K562 (cell line): Measurements from ENCODE around the gene B3GAT3. TPM values are rescaled to one million over a fixed set of nuclear protein-coding genes. Genes with fewer than 3 reads are reported as not detected.

Source experiments
- ATAC-seq: fragments of 200-7000 bp; cut with Tn5 transposase; 3 replicates; pipeline ENCODE4 v1.9.1; 2020; ENCODE audit warnings: moderate library complexity
- Bru-seq: library from RNA; stranded (reverse); fragments of 400-500 nt; gene quantifications from one replicate; lab custom pipeline; 2021; lab: Mats Ljungman, UMichigan
- BruChase-seq, 2 experiments: library from RNA; stranded (reverse); fragments of 400-500 nt; gene quantifications; one replicate each; lab custom pipeline; 2021; lab: Mats Ljungman, UMichigan
- BruUV-seq: library from RNA; stranded (reverse); fragments of 400-500 nt; replicated peaks from 2 replicates; lab custom pipeline; 2021; lab: Mats Ljungman, UMichigan
- CTCF ChIA-PET: fragments of 300-600 bp; formaldehyde crosslinking; extraction: SDS; loops from one replicate; lab custom pipeline; 2021; ENCODE audit warnings: low intra/inter-chr PET ratio; lab: Yijun Ruan, JAX
- POLR2A ChIA-PET: fragments of 300-600, 350-650 bp; sonication (Branson Sonifier 250); formaldehyde crosslinking; extraction: SDS; loops from one replicate; lab custom pipeline; 2021; ENCODE audit warnings: antibody characterized with exemption, inconsistent platforms; lab: Yijun Ruan, JAX
- DNase-seq, 4 experiments: peaks; one replicate each; pipeline versions ENCODE4 v3.0.0 to v3.0.0-alpha.2; 2011 to 2018; ENCODE audit warnings: low spot score in 3 of 4, mixed read lengths in 3 of 4; ENCODE audit errors: extremely low read depth in 1 of 4
- FAIRE-seq: peaks from 2 replicates; lab custom pipeline; 2011; peaks lifted over from hg19 to GRCh38; lab: Jason Lieb, UNC
- H2AFZ ChIP-seq: 2 replicates; pipeline ENCODE4 v1.6.0; 2011; ENCODE audit warnings: low read depth, low read length, control low read depth, inconsistent platforms
- H3K27ac ChIP-seq: fragments of 200-600 bp; 3 replicates; pipeline ENCODE4 v1.8.0; 2011; ENCODE audit warnings: low read depth, mild to moderate bottlenecking, control low read depth, inconsistent platforms, low read length, moderate library complexity, mixed read lengths; ENCODE audit errors: extremely low read depth
- H3K27me3 ChIP-seq, 2 experiments: fragments of 300-600 bp in 1 of 2; 2 replicates in 1 of 2; 3 replicates in 1 of 2; pipeline versions ENCODE4 v1.6.0 to v1.8.0; 2011; ENCODE audit warnings: inconsistent platforms in 2 of 2, low read length in 2 of 2, mild to moderate bottlenecking in 1 of 2, mixed read lengths in 1 of 2, moderate library complexity in 1 of 2; ENCODE audit not compliant: control insufficient read depth in 2 of 2, insufficient read depth in 2 of 2
- H3K36me3 ChIP-seq: fragments of 300-600 bp; 3 replicates; pipeline ENCODE4 v1.8.0; 2011; ENCODE audit warnings: mild to moderate bottlenecking, low read length, inconsistent platforms; ENCODE audit not compliant: control insufficient read depth, insufficient read depth
- H3K4me1 ChIP-seq, 2 experiments: fragments of 200-600 bp in 1 of 2; replicated peaks in 1 of 2; 2 replicates in 1 of 2; 3 replicates in 1 of 2; pipeline versions ENCODE4 v1.5.1 to v1.8.0; 2011; ENCODE audit warnings: inconsistent platforms in 2 of 2, low read length in 2 of 2, mild to moderate bottlenecking in 1 of 2, mixed read lengths in 1 of 2, moderate library complexity in 1 of 2; ENCODE audit not compliant: control insufficient read depth in 2 of 2, insufficient read depth in 2 of 2
- H3K4me2 ChIP-seq: 2 replicates; pipeline ENCODE4 v1.6.1; 2011; ENCODE audit warnings: low read length, control low read depth, inconsistent platforms, mixed read lengths; ENCODE audit not compliant: insufficient read depth
- H3K4me3 ChIP-seq: fragments of 200-600 bp; sonication (generic), shearing (Covaris generic); 2 replicates; pipeline ENCODE4 v1.5.1; 2016; ENCODE audit warnings: control low read depth, inconsistent platforms
- H3K79me2 ChIP-seq: fragments of 200-600 bp; 3 replicates; pipeline ENCODE4 v1.8.0; 2011; ENCODE audit warnings: low read length, inconsistent platforms; ENCODE audit not compliant: control insufficient read depth, insufficient read depth
- H3K9ac ChIP-seq, 2 experiments: 2 replicates each; pipeline versions ENCODE4 v1.6.0 to v1.6.1; 2011; ENCODE audit warnings: low read depth in 2 of 2, low read length in 2 of 2, control low read depth in 1 of 2, inconsistent platforms in 1 of 2, mild to moderate bottlenecking in 1 of 2, mixed read lengths in 1 of 2; ENCODE audit not compliant: insufficient read depth in 1 of 2
- H3K9me1 ChIP-seq: one replicate; pipeline ENCODE4 v1.6.0; 2011; ENCODE audit warnings: inconsistent platforms, mild to moderate bottlenecking, low read length, moderate library complexity; ENCODE audit not compliant: control insufficient read depth, insufficient read depth
- H3K9me3 ChIP-seq: replicated peaks from 2 replicates; pipeline ENCODE4 v1.5.1; 2011; ENCODE audit warnings: low read depth, low read length, inconsistent platforms; ENCODE audit not compliant: control insufficient read depth, insufficient read depth
- H4K20me1 ChIP-seq: replicated peaks from 2 replicates; pipeline ENCODE4 v1.6.1; 2011; ENCODE audit warnings: low read length, inconsistent platforms, mixed read lengths; ENCODE audit not compliant: control insufficient read depth, insufficient read depth
- ADNP ChIP-seq: fragments of 200-800 bp; sonication (Bioruptor generic); IDR thresholded peaks from 2 replicates; pipeline ENCODE4 v1.6.1; 2016; ENCODE audit warnings: missing genetic modification characterization, missing compliant biosample characterization
- ESRRA ChIP-seq: fragments of 450-650 bp; IDR thresholded peaks from 2 replicates; pipeline ENCODE4 v1.6.1; 2014; ENCODE audit warnings: low read depth, mild to moderate bottlenecking, moderate library complexity, borderline replicate concordance
- MEIS2 ChIP-seq: fragments of 450-650 bp; IDR thresholded peaks from 2 replicates; pipeline ENCODE4 v1.6.1; 2014; ENCODE audit warnings: mild to moderate bottlenecking; ENCODE audit not compliant: partially characterized antibody
- NFXL1 ChIP-seq: fragments of 450-650 bp; formaldehyde crosslinking; IDR thresholded peaks from 2 replicates; pipeline ENCODE4 v1.4.0; 2021; ENCODE audit warnings: mild to moderate bottlenecking
- RFX7 ChIP-seq: fragments of 250-450 bp; sonication (Bioruptor Pico); IDR thresholded peaks from 2 replicates; pipeline ENCODE4 v1.5.1; 2021; ENCODE audit warnings: mild to moderate bottlenecking
- TCF3 ChIP-seq: sonication (generic); formaldehyde crosslinking; IDR thresholded peaks from 2 replicates; pipeline ENCODE4 v1.4.0; 2020; ENCODE audit warnings: mild to moderate bottlenecking, missing genetic modification reagents
- THRB ChIP-seq: fragments of 450-650 bp; formaldehyde crosslinking; conservative IDR thresholded peaks from 2 replicates; pipeline ENCODE4 v1.4.0; 2022; ENCODE audit warnings: mild to moderate bottlenecking, missing genetic modification characterization
- ZC3H11A ChIP-seq: IDR thresholded peaks from 2 replicates; pipeline ENCODE4 v1.6.1; 2012; ENCODE audit warnings: low read depth, low read length, improper control_type of control experiment
- ZNF140 ChIP-seq: fragments of 250-450 bp; sonication (Bioruptor Pico); IDR thresholded peaks from 2 replicates; pipeline ENCODE4 v1.8.0; 2021; ENCODE audit warnings: moderate library complexity, mild to moderate bottlenecking, inconsistent platforms
- ZNF274 ChIP-seq: IDR thresholded peaks from 2 replicates; pipeline ENCODE4 v1.6.1; 2011; ENCODE audit warnings: low read depth, mild to moderate bottlenecking, low read length, moderate library complexity, borderline replicate concordance
- WGBS: fragments of 100-300 bp; shearing (Covaris generic); methylation state at CpG from one replicate; pipeline ENCODE4 v1.1.6; 2016; ENCODE audit warnings: low coverage, mixed read lengths; ENCODE audit not compliant: insufficient coverage; ENCODE audit errors: missing lambda C conversion rate; 5-methylcytosine and 5-hydroxymethylcytosine counted together
- in situ Hi-C: fragments of 300-500 bp; cut with MboI; formaldehyde crosslinking; loops from 4 replicates; pipeline ENCODE4 v1.15.0; 2018; ENCODE audit warnings: inconsistent platforms, mixed read lengths
- intact Hi-C: fragments of 100-400 bp; cut with micrococcal nuclease; formaldehyde crosslinking; loops from 2 replicates; pipeline ENCODE4 v1.14.2; 2022
- long read RNA-seq, 3 experiments: library from polyadenylated mRNA in 2 of 3; library from RNA in 1 of 3; unstranded in 2 of 3; stranded (forward) in 1 of 3; transcript quantifications; one replicate each; pipeline ENCODE4 v2.0.0, GENCODE V29; 2019 to 2022
- polyA minus RNA-seq, 3 experiments: library from RNA; depleted of rRNA, polyadenylated mRNA; stranded (reverse); fragments of >200 nt; gene quantifications; 2 replicates each; pipeline ENCODE4 v1.2.3, GENCODE V29; 2011
- polyA plus RNA-seq, 8 experiments: library from polyadenylated mRNA; depleted of rRNA in 4 of 8; stranded (reverse) in 5 of 8; unstranded in 3 of 8; fragments of >200 nt; fragmentation: Nextera tagmentation in 2 of 8; fragmentation: Illumina TruSeq in 1 of 8; extraction: Ambion mirVana in 2 of 8; extraction: Trizol in 1 of 8; gene quantifications; 2 replicates each; pipeline versions ENCODE4 v1.2.1 to v1.2.3, GENCODE V29; 2011 to 2014; ENCODE audit warnings: inconsistent platforms in 1 of 8, missing spikeins in 1 of 8
- total RNA-seq, 7 experiments: library from RNA; depleted of rRNA in 6 of 7; stranded (reverse); fragments of >200 nt in 6 of 7; fragmentation: Illumina TruSeq in 2 of 7; extraction: Trizol in 2 of 7; gene quantifications; 2 replicates each; pipeline versions ENCODE4 v1.2.1 to v1.2.3, GENCODE V29; 2011 to 2021; ENCODE audit warnings: low replicate concordance in 1 of 7
- TF ChIP-seq, protein P1 (sequence below): fragments of 250-450 bp; sonication (Bioruptor Pico); IDR thresholded peaks from 2 replicates; pipeline ENCODE4 v1.8.0; 2021; ENCODE audit warnings: moderate library complexity, mild to moderate bottlenecking, inconsistent platforms
- TF ChIP-seq, protein P2 (sequence below): fragments of 450-650 bp; formaldehyde crosslinking; IDR thresholded peaks from 2 replicates; pipeline ENCODE4 v1.4.0; 2022; ENCODE audit warnings: mild to moderate bottlenecking, moderate library complexity

B3GAT3 gene
- total RNA-seq (2011; cell fraction: chromatin; rRNA removed; ENCODE audit: low replicate concordance): 17.7 and 87.0 TPM in 2 replicates
- 109 and 112 TPM in 2 replicates for total RNA-seq (2011; cell fraction: nucleolus; rRNA removed)
- total RNA-seq (2011; cell fraction: nucleoplasm; rRNA removed): 65.7 and 66.1 TPM in 2 replicates
- total RNA-seq (2014; rRNA removed): 48.2 and 70.7 TPM in 2 replicates
- total RNA-seq (2014; rRNA removed; fragmentation: Illumina TruSeq; extraction: Trizol): 5.6 and 8.0 TPM in 2 replicates
- total RNA-seq (2015; rRNA removed; fragmentation: Illumina TruSeq; extraction: Trizol): 29.9 and 31.0 TPM in 2 replicates
- 58.5 and 58.7 TPM in 2 replicates for total RNA-seq (2021)
- polyA plus RNA-seq (2011; rRNA removed): 21.4 and 35.5 TPM in 2 replicates
- 41.7 and 99.9 TPM in 2 replicates for polyA plus RNA-seq (2011; cell fraction: cytosol; rRNA removed)
- polyA plus RNA-seq (2011; cell fraction: nucleus; rRNA removed): 46.7 and 85.0 TPM in 2 replicates
- polyA plus RNA-seq (2012): 36.3 and 72.1 TPM in 2 replicates
- polyA plus RNA-seq (2014; fragmentation: Illumina TruSeq; extraction: Trizol): 16.3 and 43.0 TPM in 2 replicates
- polyA plus RNA-seq (2014; fragmentation: Nextera tagmentation; extraction: Ambion mirVana): 1 to 10 TPM in 1 of 2 experiments, under 1 TPM in 1; 0.30 to 3.3 TPM
- 64.0 and 83.7 TPM in 2 replicates for polyA plus RNA-seq (2014; rRNA removed)
- 3.6 and 7.7 TPM in 2 replicates for polyA minus RNA-seq (2011; rRNA and poly(A)+ RNA removed)
- polyA minus RNA-seq (2011; cell fraction: cytosol; rRNA and poly(A)+ RNA removed): 26.1 and 28.4 TPM in 2 replicates
- polyA minus RNA-seq (2011; cell fraction: nucleus; rRNA and poly(A)+ RNA removed): 8.5 and 10.4 TPM in 2 replicates
- Bru-seq, nascent RNA: percentile 84 among the genes with signal in this experiment
- BruChase-seq, experiment 1, labeled RNA remaining after a 2-hour chase: percentile 76 among the genes with signal in this experiment
- BruChase-seq, experiment 2, labeled RNA remaining after a 6-hour chase: percentile 78 among the genes with signal in this experiment
- long read RNA-seq, experiment 1, transcript B3GAT3-205 (5 exons, 1,120 nt): minor isoform, 6 of 187 reads
- long read RNA-seq, experiment 1, transcript B3GAT3-201 (5 exons, 1,641 nt): major isoform, 87 of 187 reads
- long read RNA-seq, experiment 1, partial matches to known transcripts: 22 of 187 reads
- long read RNA-seq, experiment 1, other reads (novel, unspliced or antisense): 71 of 187 reads
- long read RNA-seq, experiment 2, transcript B3GAT3-201 (5 exons, 1,641 nt): major isoform, 48 of 69 reads
- long read RNA-seq, experiment 2, partial matches to known transcripts: 6 of 69 reads
- long read RNA-seq, experiment 2, other reads (novel, unspliced or antisense): 11 of 69 reads
- long read RNA-seq, experiment 3, transcript B3GAT3-201 (5 exons, 1,641 nt): major isoform, 51 of 74 reads
- long read RNA-seq, experiment 3, partial matches to known transcripts: 7 of 74 reads
- long read RNA-seq, experiment 3, other reads (novel, unspliced or antisense): 13 of 74 reads

GRCh38 chr11:62621567-62622470, at the start of gene B3GAT3:
Gene B3GAT3, minus strand, starts transcription at chr11:62621986. Its CDS starts 39 bp downstream, at chr11:62621947.
- DNase-seq: peak; percentile 97 to 99 (median 98)
- ChIA-PET CTCF (interaction anchor here (1.6 kb wide), 1 partner anchor 10 kb away, joined by 14 read pairs; the partner anchor contains the start of gene EML3), POLR2A (interaction anchor here (1.1 to 2.6 kb wide), 13 partner anchors 8 to 233 kb away, joined by 3 to 24 read pairs (median 5); partner anchors contain the start of genes C11orf98, CSKMT, GANAB and LBHD1)
- Histone ChIP-seq H3K9ac (peak within 1 kb of the TSS; percentile 85 to 93), H3K36me3 (peaks cover 34% of the 10 kb centered on the region), H3K4me1 (peaks cover 12 to 13% of the 10 kb centered on the region in 2 experiments; a peak in 4 of 5 replicates), H3K4me3 (peak within 1 kb of the TSS; percentile 73), H3K27ac (peak within 1 kb of the TSS; percentile 84), H2AFZ (peak within 1 kb of the TSS; percentile 79), H4K20me1 (no peaks in the 10 kb centered on the region), H3K9me3 (no peaks in the 10 kb centered on the region), H3K9me1 (no peaks in the 10 kb centered on the region), H3K27me3 (no peaks in the 10 kb centered on the region), H3K4me2 (peak within 1 kb of the TSS; percentile 93), H3K79me2 (peaks cover 20% of the 10 kb centered on the region)
- WGBS: 1% methylated on average over 56 of the region's 77 CpGs
- peak; percentile 94 for FAIRE-seq
- BruUV-seq: no TSS peak
- in situ Hi-C loops: loop anchor here (10.0 kb wide), 1 partner anchor 1197 kb away; the partner anchor contains the start of gene CPSF7
- peak; percentile 98 for ATAC-seq
- intact Hi-C loops: loop anchor here (1.0 kb wide), 1 partner anchor 105 kb away; the partner anchor contains the start of gene HNRNPUL2
- TF ChIP-seq NFXL1 (CRISPR knock-in tag) (no peak), THRB (0 out of 2 replicates have a peak, but pooled peaks have one; percentile 20), ZNF140 (CRISPR knock-in tag) (no peak), MEIS2 (no peak), ESRRA (peak; percentile 50; the same call in 1 of the 2 replicates), ZNF274 (no peak), ADNP (no peak), RFX7 (no peak), TCF3 (0 out of 2 replicates have a peak, but pooled peaks have one; percentile 27), ZC3H11A (no peak)
- TF ChIP-seq, protein P1, sequence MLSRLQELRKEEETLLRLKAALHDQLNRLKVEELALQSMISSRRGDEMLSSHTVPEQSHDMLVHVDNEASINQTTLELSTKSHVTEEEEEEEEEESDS: no peak
- TF ChIP-seq, protein P2, sequence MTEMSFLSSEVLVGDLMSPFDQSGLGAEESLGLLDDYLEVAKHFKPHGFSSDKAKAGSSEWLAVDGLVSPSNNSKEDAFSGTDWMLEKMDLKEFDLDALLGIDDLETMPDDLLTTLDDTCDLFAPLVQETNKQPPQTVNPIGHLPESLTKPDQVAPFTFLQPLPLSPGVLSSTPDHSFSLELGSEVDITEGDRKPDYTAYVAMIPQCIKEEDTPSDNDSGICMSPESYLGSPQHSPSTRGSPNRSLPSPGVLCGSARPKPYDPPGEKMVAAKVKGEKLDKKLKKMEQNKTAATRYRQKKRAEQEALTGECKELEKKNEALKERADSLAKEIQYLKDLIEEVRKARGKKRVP (CRISPR knock-in tag): no peak
